Measurements from ENCODE around the gene ORAI3. TPM values are rescaled to one million over a fixed set of nuclear protein-coding genes. Genes with fewer than 3 reads are reported as not detected.

ORAI3 gene
- total RNA-seq, 4 donors from 2014 or later, result 32.9 to 49.5 (median 40.2) TPM

GRCh38 chr16:30925995-30926811, 22.7 kb upstream of the ORAI3 start:
- no peaks in the 10 kb centered on the region for H3K27me3 ChIP-seq
- H3K27ac ChIP-seq, result no peak overlapping the region
- 75% methylated on average over 10 of the region's 10 CpGs for WGBS, 2 donors
- no peak for DNase-seq
- no peak overlapping the region for H3K4me3 ChIP-seq (replicated peaks in 1 of 3)
- H3K36me3 ChIP-seq, result peaks cover under 1 to 15% of the 10 kb centered on the region in 2 donors
- H3K9me3 ChIP-seq, result no peaks in the 10 kb centered on the region
- intact Hi-C loops (cut with DNase I), result no loop called here
- H3K4me1 ChIP-seq, result peaks cover 9 to 10% of the 10 kb centered on the region in 2 donors
- TF ChIP-seq POLR2A (IDR thresholded peaks at IDR 0.05) (no peak), CTCF (IDR thresholded peaks at IDR 0.05) (no peak)

- no peak for DNase-seq
- Histone ChIP-seq H3K4me3 (replicated peaks in 1 of 3) (no peak overlapping the region), H3K27me3 (no peaks in the 10 kb centered on the region), H3K9me3 (no peaks in the 10 kb centered on the region), H3K36me3 (peaks cover 3 to 19% of the 10 kb centered on the region in 2 donors), H3K4me1 (peaks cover 4 to 9% of the 10 kb centered on the region in 2 donors), H3K27ac (no peak overlapping the region)
- intact Hi-C loops (cut with DNase I), result no loop called here
- 90 to 95% methylated on average over 15 to 22 of the region's 22 CpGs for WGBS, 2 donors
- TF ChIP-seq POLR2A (IDR thresholded peaks at IDR 0.05) (no peak), CTCF (IDR thresholded peaks at IDR 0.05) (no peak)
Measured at GRCh38 chr16:30926937-30927788, 21.7 kb upstream of the ORAI3 start.

GRCh38 chr16:30927789-30928378, 21.0 kb upstream of the ORAI3 start:
- no peak overlapping the region for H3K4me3 ChIP-seq (replicated peaks in 1 of 3)
- peaks cover 4 to 9% of the 10 kb centered on the region in 2 donors for H3K4me1 ChIP-seq
- peak; percentile 47 to 52 for DNase-seq
- no peaks in the 10 kb centered on the region for H3K9me3 ChIP-seq
- TF ChIP-seq CTCF (IDR thresholded peaks at IDR 0.05) (no peak), POLR2A (IDR thresholded peaks at IDR 0.05) (no peak)
- no peak overlapping the region for H3K27ac ChIP-seq
- H3K27me3 ChIP-seq, result no peaks in the 10 kb centered on the region
- WGBS, 2 donors, result 64 to 67% methylated on average over 9 to 10 of the region's 15 CpGs
- H3K36me3 ChIP-seq, result peaks cover 7 to 19% of the 10 kb centered on the region in 2 donors
- intact Hi-C loops (cut with DNase I), result no loop called here

- Histone ChIP-seq H3K4me1 (peaks cover 4 to 9% of the 10 kb centered on the region in 2 donors), H3K4me3 (replicated peaks in 1 of 3) (no peak overlapping the region), H3K27ac (no peak overlapping the region), H3K9me3 (no peaks in the 10 kb centered on the region), H3K36me3 (peaks cover 7 to 19% of the 10 kb centered on the region in 2 donors), H3K27me3 (no peaks in the 10 kb centered on the region)
- 93 to 94% methylated on average over 11 of the region's 11 CpGs for WGBS, 2 donors
- TF ChIP-seq CTCF (IDR thresholded peaks at IDR 0.05) (no peak), POLR2A (IDR thresholded peaks at IDR 0.05) (no peak)
- no peak for DNase-seq
- intact Hi-C loops (cut with DNase I), result no loop called here
Measured at GRCh38 chr16:30928390-30928789, 20.5 kb upstream of the ORAI3 start.

Measured in thyroid gland (tissue), 4 donors.